GM23248 (cell line): ENCODE results near the gene ZC3H12C.

Experiments
- EZH2 ChIP-seq: fragments of 200-600 bp; sonication (generic); IDR thresholded peaks from 2 replicates; pipeline ENCODE4 v1.6.1; 2018; ENCODE audit warnings: antibody characterized with exemption, mild to moderate bottlenecking; ENCODE audit not compliant: insufficient read depth, poor library complexity, severe bottlenecking
- EZH2phosphoT487 ChIP-seq: fragments of 200-600 bp; sonication (generic); IDR thresholded peaks from 2 replicates; pipeline ENCODE4 v1.6.1; 2018; ENCODE audit warnings: antibody characterized with exemption, moderate library complexity, mild to moderate bottlenecking, low read depth; ENCODE audit not compliant: insufficient read depth

DNA sequence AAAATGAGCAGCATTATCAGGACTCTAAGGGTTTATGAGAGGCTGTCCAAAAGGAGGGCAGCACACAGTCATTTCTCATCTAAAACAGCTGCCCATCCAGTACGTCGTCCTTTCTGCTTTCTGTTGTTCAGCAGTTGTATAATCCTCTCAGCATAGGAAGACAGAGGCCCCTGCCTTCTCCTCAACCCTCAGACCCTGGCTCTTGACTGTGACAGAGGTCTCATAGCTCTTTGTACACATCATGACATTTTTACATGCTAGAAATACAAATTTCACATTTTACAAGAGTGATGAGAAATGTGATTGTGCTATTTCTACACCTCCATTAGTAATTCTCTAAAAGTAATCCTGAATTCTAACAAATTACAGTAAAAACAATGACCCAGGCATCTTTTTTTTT lies 36.2 kb upstream of the ZC3H12C start:
- TF ChIP-seq EZH2phosphoT487 (no peak), EZH2 (no peak)
